ENCODE results near the gene SSX2. TPM values are rescaled to one million over a fixed set of nuclear protein-coding genes. Genes with fewer than 3 reads are reported as not detected.
"Not testable (repeated sequence)": the region's sequence is repeated elsewhere in the genome, so short reads cannot be mapped to it uniquely, and the experiment has no call there.

The SSX2 gene, protein sequence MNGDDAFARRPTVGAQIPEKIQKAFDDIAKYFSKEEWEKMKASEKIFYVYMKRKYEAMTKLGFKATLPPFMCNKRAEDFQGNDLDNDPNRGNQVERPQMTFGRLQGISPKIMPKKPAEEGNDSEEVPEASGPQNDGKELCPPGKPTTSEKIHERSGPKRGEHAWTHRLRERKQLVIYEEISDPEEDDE
- not detected in 2 replicates for total RNA-seq

DNA sequence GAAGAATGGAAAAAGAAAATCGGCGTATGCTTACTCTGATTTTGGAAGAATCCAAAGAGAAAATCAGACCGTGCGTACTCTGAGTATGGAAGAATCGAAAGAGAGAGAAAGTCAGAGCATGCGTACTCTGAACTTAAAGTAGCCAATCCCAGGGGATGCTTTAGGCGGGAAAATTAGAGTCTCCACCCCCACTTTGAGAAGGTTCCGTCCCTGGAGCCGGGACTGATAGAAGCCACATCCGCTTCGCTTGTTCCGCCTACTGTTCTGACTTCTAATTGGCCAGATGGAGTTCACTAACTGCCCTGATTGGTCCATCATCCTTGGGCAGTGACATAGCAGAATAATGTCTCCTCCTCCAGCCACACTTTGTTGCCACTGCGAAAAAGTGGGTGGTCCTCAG lies at the start of gene SSX2:
Gene SSX2, minus strand, starts transcription at position 101 of the 400 bp plus-strand sequence. CDS start 1,429 bp downstream, outside the sequence.
- H3K4me3 Mint-ChIP-seq; H3K4me1 Mint-ChIP-seq; H3K9me3 Mint-ChIP-seq; CTCF ChIA-PET; ATAC-seq (ENCODE audit: low read depth); H3K27ac Mint-ChIP-seq; intact Hi-C loops (cut with micrococcal nuclease); POLR2A ChIA-PET; H3K36me3 Mint-ChIP-seq (ENCODE audit: low read depth); DNase-seq; H3K27me3 Mint-ChIP-seq: not testable (repeated sequence)

DNA sequence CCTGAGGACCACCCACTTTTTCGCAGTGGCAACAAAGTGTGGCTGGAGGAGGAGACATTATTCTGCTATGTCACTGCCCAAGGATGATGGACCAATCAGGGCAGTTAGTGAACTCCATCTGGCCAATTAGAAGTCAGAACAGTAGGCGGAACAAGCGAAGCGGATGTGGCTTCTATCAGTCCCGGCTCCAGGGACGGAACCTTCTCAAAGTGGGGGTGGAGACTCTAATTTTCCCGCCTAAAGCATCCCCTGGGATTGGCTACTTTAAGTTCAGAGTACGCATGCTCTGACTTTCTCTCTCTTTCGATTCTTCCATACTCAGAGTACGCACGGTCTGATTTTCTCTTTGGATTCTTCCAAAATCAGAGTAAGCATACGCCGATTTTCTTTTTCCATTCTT lies 44.0 kb upstream of the SSX2 start, which contains the start of gene SSX2B:
Gene SSX2B, plus strand, starts transcription at position 301 of the 400 bp plus-strand sequence. CDS start 1,429 bp downstream, outside the sequence.
- ATAC-seq (ENCODE audit: low read depth); POLR2A ChIA-PET; DNase-seq; H3K4me3 Mint-ChIP-seq; intact Hi-C loops (cut with micrococcal nuclease); CTCF ChIA-PET; H3K9me3 Mint-ChIP-seq; H3K36me3 Mint-ChIP-seq (ENCODE audit: low read depth); H3K27me3 Mint-ChIP-seq; H3K27ac Mint-ChIP-seq; H3K4me1 Mint-ChIP-seq: not testable (repeated sequence)

DNA sequence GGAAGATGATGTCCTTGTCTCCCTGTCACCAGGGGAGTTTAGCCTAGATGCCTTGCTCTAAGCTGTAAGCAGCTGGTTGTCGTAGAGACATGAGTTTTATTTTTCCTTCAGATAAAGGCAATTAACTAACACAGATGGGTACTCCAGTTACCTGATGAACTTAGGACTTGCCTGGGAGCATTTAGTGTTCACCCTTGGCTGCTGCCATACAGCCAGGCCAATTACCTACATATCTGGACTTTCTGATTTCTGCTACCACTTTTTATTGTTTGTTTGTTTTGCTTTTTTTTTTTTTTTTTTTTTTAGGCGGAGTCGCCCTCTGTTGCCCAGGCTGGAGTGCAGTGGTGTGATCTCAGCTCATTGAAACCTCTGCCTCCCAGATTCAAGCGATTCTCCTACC lies 14.9 kb downstream of the SSX2 start:
- intact Hi-C loops (cut with micrococcal nuclease); H3K27me3 Mint-ChIP-seq; H3K9me3 Mint-ChIP-seq; H3K36me3 Mint-ChIP-seq (ENCODE audit: low read depth); DNase-seq; ATAC-seq (ENCODE audit: low read depth); CTCF ChIA-PET; H3K4me1 Mint-ChIP-seq; POLR2A ChIA-PET; H3K27ac Mint-ChIP-seq; H3K4me3 Mint-ChIP-seq: not testable (repeated sequence)

DNA sequence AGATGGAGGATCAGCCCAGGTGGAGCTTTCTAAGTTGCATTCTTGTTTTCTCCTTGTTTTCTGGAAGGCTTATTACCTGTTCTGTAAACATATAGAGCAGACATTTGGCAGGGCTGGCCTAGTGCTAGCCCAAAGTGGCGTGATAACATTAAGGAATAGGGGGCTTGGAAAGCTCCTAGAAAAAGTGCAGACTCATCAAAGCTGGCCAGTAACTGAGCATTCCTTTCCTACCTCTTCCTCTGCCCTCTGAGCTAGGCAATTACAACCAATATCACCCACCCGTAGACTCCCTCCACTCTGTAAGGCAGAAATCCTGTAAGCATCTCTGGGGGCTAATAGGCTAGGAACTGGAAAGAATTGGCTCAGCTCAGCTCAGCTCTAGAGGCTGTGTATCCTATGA lies 44.8 kb downstream of the SSX2 start:
- H3K4me1 Mint-ChIP-seq; H3K9me3 Mint-ChIP-seq; CTCF ChIA-PET; H3K27me3 Mint-ChIP-seq; H3K27ac Mint-ChIP-seq; H3K4me3 Mint-ChIP-seq; POLR2A ChIA-PET; H3K36me3 Mint-ChIP-seq (ENCODE audit: low read depth); intact Hi-C loops (cut with micrococcal nuclease); DNase-seq; ATAC-seq (ENCODE audit: low read depth): not testable (repeated sequence)

DNA sequence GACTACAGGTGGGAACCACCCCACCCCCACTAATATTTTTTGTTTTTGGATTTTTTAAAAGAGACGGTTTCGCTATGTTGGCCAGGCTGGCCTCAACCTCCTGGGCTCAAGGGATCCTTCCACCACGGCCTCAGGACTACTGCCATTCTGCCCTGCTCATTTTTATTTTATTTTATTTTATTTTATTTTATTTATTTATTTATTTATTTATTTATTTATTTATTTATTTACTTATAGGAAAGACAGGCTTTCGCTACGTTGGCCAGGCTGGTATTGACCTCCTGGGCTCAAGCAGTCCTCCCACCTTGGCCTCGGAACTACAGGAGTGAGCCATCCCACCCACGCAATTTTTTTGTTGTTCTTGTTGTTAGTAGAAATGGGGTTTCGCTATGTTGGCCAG lies 51.5 kb downstream of the SSX2 start:
- H3K27me3 Mint-ChIP-seq; H3K9me3 Mint-ChIP-seq; intact Hi-C loops (cut with micrococcal nuclease); CTCF ChIA-PET; ATAC-seq (ENCODE audit: low read depth); POLR2A ChIA-PET; H3K4me1 Mint-ChIP-seq; H3K36me3 Mint-ChIP-seq (ENCODE audit: low read depth); H3K27ac Mint-ChIP-seq; DNase-seq; H3K4me3 Mint-ChIP-seq: not testable (repeated sequence)

DNA sequence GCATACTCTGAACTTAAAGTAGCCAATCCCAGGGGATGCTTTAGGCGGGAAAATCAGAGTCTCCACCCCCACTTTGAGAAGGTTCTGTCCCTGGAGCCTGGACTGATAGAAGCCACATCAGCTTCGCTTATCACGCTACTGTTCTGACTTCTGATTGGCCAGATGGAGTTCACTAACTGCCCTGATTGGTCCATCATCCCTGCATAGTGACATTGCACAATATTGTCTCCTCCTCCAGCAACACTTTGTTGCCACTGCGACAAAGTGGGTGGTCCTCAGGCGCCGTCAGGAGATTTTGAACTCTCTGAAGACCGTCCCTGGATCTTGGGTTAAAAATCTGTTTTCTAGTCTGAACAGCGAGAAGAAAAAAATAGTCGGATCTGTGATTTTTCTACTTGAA lies 52.2 kb downstream of the SSX2 start, which contains the start of gene SSX7:
Gene SSX7, minus strand, starts transcription at position 101 of the 400 bp plus-strand sequence. CDS start 1,428 bp downstream, outside the sequence.
- intact Hi-C loops (cut with micrococcal nuclease); H3K4me3 Mint-ChIP-seq; CTCF ChIA-PET; H3K27ac Mint-ChIP-seq; H3K9me3 Mint-ChIP-seq; DNase-seq; POLR2A ChIA-PET; H3K4me1 Mint-ChIP-seq; H3K27me3 Mint-ChIP-seq; ATAC-seq (ENCODE audit: low read depth); H3K36me3 Mint-ChIP-seq (ENCODE audit: low read depth): not testable (repeated sequence)

DNA sequence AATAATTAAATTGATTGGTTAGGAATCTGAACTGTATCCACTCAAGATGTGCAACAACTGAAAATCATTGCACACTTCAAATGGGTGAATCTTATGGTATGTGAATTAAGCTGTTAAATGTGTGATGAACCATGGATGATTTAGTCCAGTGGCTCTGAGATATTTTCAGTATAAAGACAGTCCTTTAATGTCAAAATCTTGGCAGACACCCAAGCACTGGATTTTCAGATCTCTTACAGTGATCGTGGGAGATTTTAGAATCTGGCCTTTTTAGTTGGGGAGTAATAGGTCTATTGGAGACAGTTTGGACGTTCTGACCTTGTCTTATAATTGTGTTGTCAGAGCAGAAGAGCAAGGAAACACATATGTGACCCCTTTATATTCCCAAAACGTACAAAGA lies 56.3 kb downstream of the SSX2 start:
- H3K36me3 Mint-ChIP-seq (ENCODE audit: low read depth); ATAC-seq (ENCODE audit: low read depth); intact Hi-C loops (cut with micrococcal nuclease); H3K27ac Mint-ChIP-seq; H3K9me3 Mint-ChIP-seq; H3K4me1 Mint-ChIP-seq; DNase-seq; H3K4me3 Mint-ChIP-seq; POLR2A ChIA-PET; CTCF ChIA-PET; H3K27me3 Mint-ChIP-seq: not testable (repeated sequence)

DNA sequence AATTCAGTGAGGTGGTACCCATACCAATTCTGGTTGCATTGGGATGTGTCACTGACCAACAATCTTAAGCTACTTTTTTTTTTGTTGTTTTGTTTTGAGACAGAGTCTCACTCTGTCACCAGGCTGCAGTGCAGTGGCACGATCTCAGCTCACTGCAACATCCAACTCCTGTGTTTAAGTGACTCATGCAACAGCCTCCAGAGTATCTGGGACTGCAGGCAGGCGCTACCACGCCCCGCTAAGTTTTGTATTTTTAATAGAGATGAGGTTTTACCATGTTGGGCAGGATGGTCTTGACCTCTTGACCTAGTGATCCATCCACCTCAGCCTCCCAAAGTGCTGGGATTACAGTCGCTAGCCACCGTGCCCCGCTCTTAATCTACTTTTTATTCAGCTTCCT lies 58.0 kb downstream of the SSX2 start:
- POLR2A ChIA-PET; ATAC-seq (ENCODE audit: low read depth); DNase-seq; intact Hi-C loops (cut with micrococcal nuclease); H3K36me3 Mint-ChIP-seq (ENCODE audit: low read depth); H3K9me3 Mint-ChIP-seq; H3K27me3 Mint-ChIP-seq; H3K4me3 Mint-ChIP-seq; H3K4me1 Mint-ChIP-seq; H3K27ac Mint-ChIP-seq; CTCF ChIA-PET: not testable (repeated sequence)

Other genes with a start within 250 kb of the SSX2 start
- not detected in 2 replicates for gene XAGE1A, start 211.4 kb downstream of the SSX2 start, total RNA-seq
- gene XAGE1B, start 190.1 kb downstream of the SSX2 start, total RNA-seq, result not detected in 2 replicates
- gene SSX7, start 52.3 kb downstream of the SSX2 start, total RNA-seq, result not detected in 2 replicates
- gene SSX2B, start 44.1 kb upstream of the SSX2 start, total RNA-seq, result not detected in 2 replicates
- not detected in 2 replicates for gene SPANXN5, start 90.2 kb upstream of the SSX2 start, total RNA-seq
- not detected in 2 replicates for gene XAGE5, start 104.1 kb upstream of the SSX2 start, total RNA-seq
- gene XAGE3, start 160.9 kb upstream of the SSX2 start, total RNA-seq, result not detected in 2 replicates
- gene FAM156B, start 190.2 kb upstream of the SSX2 start, total RNA-seq, result 14.4 and 16.8 TPM in 2 replicates

All from activated B cell treated with CpG ODN at 0.5 μM for 24 hours (primary cell).